HG02571 (cell line): ENCODE measurements around the gene FAM120A.

Experiments
- ATAC-seq: cut with Tn5 transposase; IDR thresholded peaks from one replicate; pipeline ENCODE4 v1.9.1; 2021; ENCODE audit warnings: mild to moderate bottlenecking, moderate library complexity; ENCODE audit not compliant: unreplicated experiment

Gene FAM120A

GRCh38 chr9:93592643-93593021 lies 141.1 kb downstream of the FAM120A start:
- no peak for ATAC-seq

- ATAC-seq: no peak
These were observed 141.7 kb downstream of the FAM120A start for GRCh38 chr9:93593144-93593658.

- ATAC-seq: no peak
These were observed 142.7 kb downstream of the FAM120A start for GRCh38 chr9:93594041-93594756.

- ATAC-seq: no peak
These were observed 144.0 kb downstream of the FAM120A start for GRCh38 chr9:93595461-93595860.

- no peak for ATAC-seq
These were observed 144.4 kb downstream of the FAM120A start for GRCh38 chr9:93595861-93596365.

GRCh38 chr9:93596399-93596798 lies 144.9 kb downstream of the FAM120A start:
- no peak for ATAC-seq

GRCh38 chr9:93597142-93597706 lies 145.7 kb downstream of the FAM120A start:
- ATAC-seq: no peak

GRCh38 chr9:93597871-93598646 lies 146.6 kb downstream of the FAM120A start:
- ATAC-seq: no peak

- no peak for ATAC-seq
These were observed 147.3 kb downstream of the FAM120A start for GRCh38 chr9:93598647-93599241.

- ATAC-seq: no peak
These were observed 148.3 kb downstream of the FAM120A start for GRCh38 chr9:93599571-93600403.

- no peak for ATAC-seq
These were observed 149.0 kb downstream of the FAM120A start for GRCh38 chr9:93600504-93600903.

- ATAC-seq: no peak
These were observed 149.6 kb downstream of the FAM120A start for GRCh38 chr9:93601063-93601462.

- ATAC-seq: no peak
These were observed 150.2 kb downstream of the FAM120A start for GRCh38 chr9:93601666-93602065.

GRCh38 chr9:93603011-93603410 lies 151.5 kb downstream of the FAM120A start:
- no peak for ATAC-seq

GRCh38 chr9:93603906-93604326 lies 152.4 kb downstream of the FAM120A start:
- ATAC-seq: no peak

- no peak for ATAC-seq
These were observed 154.7 kb downstream of the FAM120A start for GRCh38 chr9:93606187-93606586.

GRCh38 chr9:93610206-93610605 lies 158.7 kb downstream of the FAM120A start:
- ATAC-seq: no peak

GRCh38 chr9:93612052-93612795 lies 160.7 kb downstream of the FAM120A start:
- no peak for ATAC-seq

GRCh38 chr9:93612796-93613154 lies 161.3 kb downstream of the FAM120A start:
- ATAC-seq: peak; percentile 86

GRCh38 chr9:93613174-93613573 lies 161.7 kb downstream of the FAM120A start:
- ATAC-seq: no peak
